GM21619 (cell line): Measurements from ENCODE around the gene EME1.
A peak's percentile ranks its signal among the peaks of the same experiment; 100 is the strongest.
"Not testable (repeated sequence)": the region's sequence is repeated elsewhere in the genome, so short reads cannot be mapped to it uniquely, and the experiment has no call there.

Experiments used
- ATAC-seq: cut with Tn5 transposase; IDR thresholded peaks from one replicate; pipeline ENCODE4 v1.9.1; 2021; ENCODE audit not compliant: unreplicated experiment

Gene EME1

GRCh38 chr17:50423553-50424159 lies 50.6 kb downstream of the EME1 start:
- ATAC-seq = no peak

DNA sequence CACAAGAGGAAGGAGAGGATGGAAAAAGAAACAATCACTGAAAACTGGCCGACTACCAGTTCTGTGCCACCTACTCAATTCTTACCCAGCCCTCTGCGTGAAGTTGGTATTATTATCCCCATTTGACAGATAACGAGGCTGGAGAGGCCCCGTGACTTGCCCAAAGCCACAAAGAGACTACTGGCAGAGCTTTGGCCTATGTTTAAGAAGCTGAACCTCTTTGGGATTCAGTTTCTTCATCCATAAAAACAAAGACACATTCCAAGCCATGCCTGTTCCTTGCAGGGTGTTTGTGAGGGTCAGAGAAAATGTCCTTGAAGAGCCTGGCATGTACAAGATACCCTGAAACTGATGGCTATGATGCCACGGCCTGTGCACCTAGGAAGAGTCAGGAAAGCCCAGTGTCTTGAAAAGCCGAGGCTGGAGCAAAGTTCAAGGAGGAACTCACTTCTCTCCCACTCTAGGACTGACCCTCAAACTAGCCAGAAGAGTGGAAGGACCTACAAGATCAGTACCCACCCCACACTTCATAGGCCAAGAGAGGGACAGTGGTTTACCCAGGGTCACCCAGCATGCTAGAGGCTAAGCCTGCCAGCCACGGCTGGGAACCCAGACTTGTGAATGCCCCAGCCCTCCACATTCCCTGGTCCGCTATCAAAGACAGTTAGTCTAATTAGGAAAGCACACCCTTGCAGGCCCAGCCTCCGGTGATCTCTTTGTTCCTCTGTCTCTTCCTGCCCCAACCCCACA lies 51.4 kb downstream of the EME1 start:
- ATAC-seq = no peak

- peak; percentile 9 for ATAC-seq
Observed at GRCh38 chr17:50424996-50425681, 52.1 kb downstream of the EME1 start.

DNA sequence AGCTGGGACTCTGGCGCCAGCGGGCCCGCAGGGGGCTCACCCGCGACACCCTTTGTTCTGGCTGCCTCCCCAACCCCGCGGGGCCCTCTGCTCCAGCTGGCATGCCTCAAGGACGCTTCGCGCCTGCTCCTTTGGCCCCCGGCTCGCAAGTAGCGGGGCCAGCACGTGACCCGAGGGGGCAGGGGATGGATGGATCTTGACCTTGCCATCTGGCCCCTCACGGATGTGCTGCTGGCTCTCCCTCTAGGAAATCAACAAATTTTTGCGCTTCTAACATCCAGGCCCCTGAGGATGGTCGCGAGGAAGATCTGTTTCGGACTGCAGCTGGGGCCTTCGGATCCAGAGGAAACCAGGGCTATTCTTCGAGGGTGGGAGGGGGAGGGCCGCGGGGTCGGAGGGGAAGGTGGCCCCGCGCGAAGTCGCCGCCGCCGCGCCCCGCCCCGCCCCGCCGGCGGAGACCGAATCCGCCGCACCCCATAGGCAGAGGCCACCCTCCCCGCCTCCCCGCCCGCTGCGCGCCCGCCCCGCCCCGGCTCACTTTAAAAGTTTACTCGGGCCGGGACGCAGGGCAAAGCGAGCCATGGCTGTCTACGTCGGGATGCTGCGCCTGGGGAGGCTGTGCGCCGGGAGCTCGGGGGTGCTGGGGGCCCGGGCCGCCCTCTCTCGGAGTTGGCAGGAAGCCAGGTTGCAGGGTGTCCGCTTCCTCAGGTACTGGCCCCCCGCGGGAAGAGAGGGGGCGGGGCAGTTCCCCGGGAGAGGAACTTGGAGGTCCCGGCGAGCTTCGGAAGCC lies 52.8 kb downstream of the EME1 start, which contains the start of gene ACSF2:
ACSF2 (plus strand) TSS at position 537 of the 790 bp plus-strand sequence; CDS start at position 581, 44 bp downstream.
- peak; percentile 47 for ATAC-seq

DNA sequence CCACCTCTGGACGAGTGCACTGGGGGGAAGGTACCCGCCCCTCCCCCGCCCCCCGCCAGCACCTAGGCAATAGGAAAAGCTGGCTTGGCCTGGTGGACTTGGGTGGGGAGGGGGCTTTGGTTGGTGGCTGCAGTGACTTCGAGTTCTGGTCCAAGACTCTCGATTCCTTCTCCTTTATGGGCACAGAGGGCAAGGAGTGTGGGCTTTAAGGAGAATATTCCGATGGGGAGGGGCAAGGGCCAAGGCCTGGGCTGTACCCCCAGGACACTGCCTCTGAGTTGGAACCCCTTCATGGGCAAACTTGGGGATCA lies 53.4 kb downstream of the EME1 start:
- ATAC-seq = no peak

- peak; percentile 20 for ATAC-seq
Observed at GRCh38 chr17:50426814-50427787, 54.1 kb downstream of the EME1 start.

GRCh38 chr17:50428126-50428525 lies 55.1 kb downstream of the EME1 start:
- ATAC-seq = not testable (repeated sequence)

DNA sequence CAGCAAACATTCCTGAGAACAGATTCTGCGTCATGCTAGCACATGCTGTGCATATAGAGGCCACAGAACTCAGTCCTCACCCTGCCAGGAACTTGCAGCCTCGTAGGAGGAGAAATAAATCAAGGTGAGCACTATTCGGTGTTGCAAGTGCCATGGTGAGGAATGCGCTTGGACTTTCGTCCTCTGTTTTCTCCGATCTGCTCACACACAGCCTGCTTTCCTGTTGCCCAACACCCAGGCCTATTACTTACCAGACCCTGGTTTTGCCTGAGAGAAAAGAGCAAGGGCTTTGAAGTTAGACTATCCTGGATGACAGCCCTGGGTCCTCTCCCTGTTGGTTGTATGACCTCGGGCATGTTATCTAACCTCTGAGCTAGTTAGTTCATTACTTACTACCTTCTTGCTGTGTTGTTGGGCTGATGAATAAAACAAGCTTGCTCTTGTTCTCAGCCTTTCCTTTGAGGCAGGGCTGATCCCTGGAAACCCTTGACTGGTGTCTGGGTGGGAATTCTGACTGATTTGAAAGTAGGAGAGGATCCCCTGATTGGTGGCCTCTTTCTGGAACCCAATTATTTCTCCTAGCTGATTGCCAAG lies 55.9 kb downstream of the EME1 start:
- no peak for ATAC-seq

DNA sequence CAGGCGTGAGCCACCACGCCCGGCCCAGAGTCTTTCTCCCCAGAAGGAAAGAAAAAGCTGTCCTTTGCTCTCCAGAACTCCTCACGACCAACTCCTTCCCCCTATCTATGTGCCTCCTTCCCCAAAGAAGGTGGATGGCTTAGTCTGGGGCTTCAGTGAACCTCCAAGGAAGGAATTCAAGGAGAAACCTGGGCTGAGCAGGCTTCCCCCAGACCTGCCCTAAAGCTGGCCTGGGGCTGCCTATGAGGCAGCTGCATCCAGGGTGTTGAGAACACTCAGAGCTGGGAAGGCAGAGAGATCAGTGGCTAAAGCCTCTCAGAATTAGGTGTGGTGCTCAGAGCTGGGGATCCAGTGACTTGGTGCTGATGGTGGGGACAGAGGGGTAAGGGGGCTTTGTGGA lies 56.8 kb downstream of the EME1 start:
- no peak for ATAC-seq
